GM18867 (cell line): ENCODE measurements around the gene NEBL.

Source experiments
- ATAC-seq: cut with Tn5 transposase; IDR thresholded peaks from one replicate; pipeline ENCODE4 v1.9.1; 2021; ENCODE audit warnings: mild to moderate bottlenecking, moderate library complexity; ENCODE audit not compliant: unreplicated experiment

Gene NEBL

GRCh38 chr10:20903635-20904390, 6.7 kb upstream of the NEBL start:
- no peak for ATAC-seq

GRCh38 chr10:20901110-20901509, 4.0 kb upstream of the NEBL start:
- no peak for ATAC-seq

- ATAC-seq = no peak
These were observed 1.9 kb upstream of the NEBL start for GRCh38 chr10:20898866-20899535.

- peak; percentile 67 for ATAC-seq
These were observed 3.8 kb downstream of the NEBL start for GRCh38 chr10:20893297-20893696.

- ATAC-seq = no peak
These were observed 4.3 kb downstream of the NEBL start for GRCh38 chr10:20892796-20893195.

- no peak for ATAC-seq
These were observed 5.0 kb downstream of the NEBL start for GRCh38 chr10:20892011-20892585.

- ATAC-seq = no peak
These were observed 5.8 kb downstream of the NEBL start for GRCh38 chr10:20891338-20891714.

- ATAC-seq = no peak
These were observed 6.4 kb downstream of the NEBL start for GRCh38 chr10:20890491-20891337.

GRCh38 chr10:20890009-20890408, 7.1 kb downstream of the NEBL start:
- no peak for ATAC-seq

GRCh38 chr10:20888620-20889330, 8.3 kb downstream of the NEBL start:
- no peak for ATAC-seq

GRCh38 chr10:20887706-20888555, 9.2 kb downstream of the NEBL start:
- no peak for ATAC-seq

GRCh38 chr10:20885678-20886077, 11.4 kb downstream of the NEBL start:
- no peak for ATAC-seq

- ATAC-seq = no peak
These were observed 13.6 kb downstream of the NEBL start for GRCh38 chr10:20883552-20883951.

- no peak for ATAC-seq
These were observed 15.0 kb downstream of the NEBL start for GRCh38 chr10:20882091-20882490.

GRCh38 chr10:20879136-20879535, 18.0 kb downstream of the NEBL start:
- ATAC-seq = no peak

GRCh38 chr10:20877986-20878983, 18.8 kb downstream of the NEBL start:
- ATAC-seq = no peak

- no peak for ATAC-seq
These were observed 19.6 kb downstream of the NEBL start for GRCh38 chr10:20877554-20877953.

- ATAC-seq = no peak
These were observed 22.9 kb downstream of the NEBL start for GRCh38 chr10:20874261-20874660.

GRCh38 chr10:20871970-20872369, 25.1 kb downstream of the NEBL start:
- no peak for ATAC-seq
